NCI-H146 (cell line): ENCODE data around the gene C6orf141.

ENCODE experiments used
- DNase-seq: peaks from one replicate; lab custom pipeline; 2025; lab: John Stamatoyannopoulos, UW

C6orf141 gene

GRCh38 chr6:49550492-49551077 lies at the start of gene C6orf141:
Gene C6orf141, plus strand, starts transcription at chr6:49550668. Its CDS starts 125 bp downstream, at chr6:49550793.
- peak; percentile 92 for DNase-seq

- no peak for DNase-seq
Measured at GRCh38 chr6:49504666-49505065, 45.8 kb upstream of the C6orf141 start.

- no peak for DNase-seq
Measured at GRCh38 chr6:49506569-49507111, 43.8 kb upstream of the C6orf141 start.

GRCh38 chr6:49509342-49509741 lies 41.1 kb upstream of the C6orf141 start:
- DNase-seq: no peak

GRCh38 chr6:49513153-49513989 lies 37.1 kb upstream of the C6orf141 start:
- no peak for DNase-seq

GRCh38 chr6:49514571-49515484 lies 35.6 kb upstream of the C6orf141 start:
- no peak for DNase-seq

- no peak for DNase-seq
Measured at GRCh38 chr6:49515485-49516146, 34.9 kb upstream of the C6orf141 start.

- DNase-seq: no peak
Measured at GRCh38 chr6:49516147-49516505, 34.3 kb upstream of the C6orf141 start.

GRCh38 chr6:49517919-49518318 lies 32.5 kb upstream of the C6orf141 start:
- no peak for DNase-seq

- DNase-seq: no peak
Measured at GRCh38 chr6:49519660-49520059, 30.8 kb upstream of the C6orf141 start.

- DNase-seq: peak; percentile 76
Measured at GRCh38 chr6:49522710-49523593, 27.5 kb upstream of the C6orf141 start.

- no peak for DNase-seq
Measured at GRCh38 chr6:49523901-49524300, 26.6 kb upstream of the C6orf141 start.

GRCh38 chr6:49524541-49524940 lies 25.9 kb upstream of the C6orf141 start:
- DNase-seq: peak; percentile 14

- no peak for DNase-seq
Measured at GRCh38 chr6:49526598-49526997, 23.9 kb upstream of the C6orf141 start.

GRCh38 chr6:49527320-49527719 lies 23.1 kb upstream of the C6orf141 start:
- no peak for DNase-seq

GRCh38 chr6:49528571-49528970 lies 21.9 kb upstream of the C6orf141 start:
- DNase-seq: no peak

GRCh38 chr6:49530141-49530776 lies 20.2 kb upstream of the C6orf141 start:
- DNase-seq: no peak

- peak; percentile 62 for DNase-seq
Measured at GRCh38 chr6:49531774-49532569, 18.5 kb upstream of the C6orf141 start.

- DNase-seq: no peak
Measured at GRCh38 chr6:49535795-49536194, 14.7 kb upstream of the C6orf141 start.
